Smooth muscle cell (in vitro differentiated cells): ENCODE measurements around the gene MRPS17. TPM values are rescaled to one million over a fixed set of nuclear protein-coding genes. Genes with fewer than 3 reads are reported as not detected.

ENCODE experiments used
- DNase-seq: peaks from one replicate; lab custom pipeline; 2025; ENCODE audit not compliant: unreplicated experiment; lab: John Stamatoyannopoulos, UW
- H2AFZ ChIP-seq: fragments of 200-600 bp; sonication (generic); 2 replicates; pipeline ENCODE4 v1.6.0; 2016; ENCODE audit warnings: antibody characterized with exemption, low read depth, mild to moderate bottlenecking
- H3F3A ChIP-seq: fragments of 200-600 bp; sonication (generic); 2 replicates; pipeline ENCODE4 v1.6.0; 2017; ENCODE audit warnings: antibody characterized with exemption, low read depth
- H3K27ac ChIP-seq: fragments of 200-600 bp; sonication (generic); 2 replicates; pipeline ENCODE4 v1.5.1; 2016; ENCODE audit warnings: low read depth, mild to moderate bottlenecking
- H3K27me3 ChIP-seq: fragments of 200-600 bp; sonication (generic); 2 replicates; pipeline ENCODE4 v1.6.1; 2016; ENCODE audit warnings: low read depth, mild to moderate bottlenecking
- H3K36me3 ChIP-seq: fragments of 200-600 bp; sonication (generic); 2 replicates; pipeline ENCODE4 v1.5.1; 2016; ENCODE audit warnings: low read depth
- H3K4me1 ChIP-seq: fragments of 200-600 bp; sonication (generic); 2 replicates; pipeline ENCODE4 v1.5.1; 2016; ENCODE audit warnings: low read depth
- H3K4me2 ChIP-seq: fragments of 200-600 bp; sonication (generic); 2 replicates; pipeline ENCODE4 v1.6.0; 2016; ENCODE audit warnings: mild to moderate bottlenecking
- H3K4me3 ChIP-seq: fragments of 200-600 bp; sonication (generic); 2 replicates; pipeline ENCODE4 v1.5.1; 2016; ENCODE audit warnings: mild to moderate bottlenecking
- H3K79me2 ChIP-seq: fragments of 200-600 bp; sonication (generic); 2 replicates; pipeline ENCODE4 v1.6.0; 2016; ENCODE audit warnings: low read depth, mild to moderate bottlenecking
- H3K9ac ChIP-seq: fragments of 200-600 bp; sonication (generic); 2 replicates; pipeline ENCODE4 v1.6.0; 2016; ENCODE audit warnings: low read depth
- H3K9me3 ChIP-seq: fragments of 200-600 bp; sonication (generic); replicated peaks from 2 replicates; pipeline ENCODE4 v1.5.1; 2016; ENCODE audit warnings: low read depth
- H4K20me1 ChIP-seq: fragments of 200-600 bp; sonication (generic); 2 replicates; pipeline ENCODE4 v1.6.0; 2016; ENCODE audit warnings: low read depth
- CTCF ChIP-seq: fragments of 200-600 bp; sonication (generic); IDR thresholded peaks from 2 replicates; pipeline ENCODE4 v1.5.1; 2017; ENCODE audit warnings: borderline replicate concordance, mild to moderate bottlenecking, antibody characterized with exemption; ENCODE audit not compliant: insufficient read depth, poor library complexity, severe bottlenecking
- WGBS: methylation state at CpG from one replicate; pipeline ENCODE4 v1.1.7; 2016; ENCODE audit warnings: low lambda C conversion rate; 5-methylcytosine and 5-hydroxymethylcytosine counted together
- polyA plus RNA-seq: library from polyadenylated mRNA; unstranded; fragments of >200 nt; fragmentation: Nextera tagmentation; extraction: Ambion mirVana; gene quantifications from 2 replicates; pipeline ENCODE4 v1.2.1, GENCODE V29; 2016
- total RNA-seq: library from RNA; depleted of rRNA; stranded (reverse); fragments of >200 nt; gene quantifications from 2 replicates; pipeline ENCODE4 v1.2.3, GENCODE V29; 2014

Gene MRPS17
- total RNA-seq (7.0 and 7.5 TPM in 2 replicates), polyA plus RNA-seq (16.8 and 17.6 TPM in 2 replicates)

GRCh38 chr7:55951637-55952351 lies at the start of gene MRPS17:
TSS of gene MRPS17 (plus strand) at chr7:55951877. CDS start at chr7:55953196, 1,319 bp downstream.
- Histone ChIP-seq H3K9me3 (no peaks in the 10 kb centered on the region), H3K27ac (no peak within 1 kb of the TSS), H3K4me2 (peak within 1 kb of the TSS; percentile 90), H4K20me1 (no peaks in the 10 kb centered on the region), H3K36me3 (no peaks in the 10 kb centered on the region), H3K79me2 (no peaks in the 10 kb centered on the region), H3K4me1 (no peaks in the 10 kb centered on the region), H3K4me3 (peak within 1 kb of the TSS; percentile 74), H2AFZ (peak within 1 kb of the TSS; percentile 67), H3F3A (no peaks in the 10 kb centered on the region), H3K27me3 (no peaks in the 10 kb centered on the region), H3K9ac (peak within 1 kb of the TSS; percentile 69)
- no peak for TF ChIP-seq CTCF
- DNase-seq: peak; percentile 21
- whole genome bisulfite sequencing: 3% methylated on average over 53 of the region's 53 CpGs

- no peak for TF ChIP-seq CTCF
Measured at GRCh38 chr7:55903985-55904759, 47.5 kb upstream of the MRPS17 start.

GRCh38 chr7:55912748-55913158 lies 38.9 kb upstream of the MRPS17 start:
- TF ChIP-seq CTCF: no peak
- no peak overlapping the region for H3K4me3 ChIP-seq
- no peak overlapping the region for H3K27ac ChIP-seq
- no peaks in the 10 kb centered on the region for H4K20me1 ChIP-seq
- DNase-seq: no peak
- WGBS: 78% methylated on average over 3 of the region's 3 CpGs
- H3K79me2 ChIP-seq: no peaks in the 10 kb centered on the region
- no peaks in the 10 kb centered on the region for H3F3A ChIP-seq
- H3K4me2 ChIP-seq: no peak overlapping the region
- H3K27me3 ChIP-seq: no peaks in the 10 kb centered on the region
- no peak overlapping the region for H2AFZ ChIP-seq
- no peak overlapping the region for H3K9ac ChIP-seq
- no peaks in the 10 kb centered on the region for H3K9me3 ChIP-seq
- H3K36me3 ChIP-seq: peaks cover 2% of the 10 kb centered on the region
- no peaks in the 10 kb centered on the region for H3K4me1 ChIP-seq

More at GRCh38 chr7:55903985-55904759, 47.5 kb upstream of the MRPS17 start:
- H3K79me2 ChIP-seq: no peaks in the 10 kb centered on the region
- H3F3A ChIP-seq: no peaks in the 10 kb centered on the region
- H3K27ac ChIP-seq: no peak overlapping the region
- H3K27me3 ChIP-seq: no peaks in the 10 kb centered on the region
- peaks cover 3% of the 10 kb centered on the region for H3K9me3 ChIP-seq
- WGBS: 93% methylated on average over 2 of the region's 8 CpGs
- no peak for DNase-seq
- no peaks in the 10 kb centered on the region for H3K36me3 ChIP-seq
- H3K4me3 ChIP-seq: no peak overlapping the region
- no peaks in the 10 kb centered on the region for H4K20me1 ChIP-seq
- no peak overlapping the region for H2AFZ ChIP-seq
- H3K4me2 ChIP-seq: no peak overlapping the region
- no peak overlapping the region for H3K9ac ChIP-seq
- no peaks in the 10 kb centered on the region for H3K4me1 ChIP-seq
